Stimulated activated CD8-positive, alpha-beta memory T cell treated with anti-CD3 and anti-CD28 coated beads, Interleukin-7, amount 100 ng/mL, for 1 hour (primary cell): ENCODE data around the gene SULT1A1.
"Not testable (repeated sequence)": the region's sequence is repeated elsewhere in the genome, so short reads cannot be mapped to it uniquely, and the experiment has no call there.

ENCODE experiments used
- DNase-seq, 2 donors: peaks; one replicate each; pipeline ENCODE4 v3.0.0-alpha.2; 2020; ENCODE audit warnings: low read depth in 2 of 2

The SULT1A1 gene

GRCh38 chr16:28608867-28609596 lies 812 bp downstream of the SULT1A1 start:
- DNase-seq, result not testable (repeated sequence)

- not testable (repeated sequence) for DNase-seq
Measured at GRCh38 chr16:28608496-28608808, 1.4 kb downstream of the SULT1A1 start.

GRCh38 chr16:28607681-28608495 lies 2.0 kb downstream of the SULT1A1 start:
- DNase-seq, result not testable (repeated sequence)

- no peak for DNase-seq
Measured at GRCh38 chr16:28607116-28607623, 2.7 kb downstream of the SULT1A1 start.

GRCh38 chr16:28606291-28607115 lies 3.3 kb downstream of the SULT1A1 start:
- no peak for DNase-seq

GRCh38 chr16:28604186-28604565 lies 5.7 kb downstream of the SULT1A1 start:
- no peak for DNase-seq

GRCh38 chr16:28603381-28604185 lies 6.3 kb downstream of the SULT1A1 start:
- DNase-seq, result no peak

- no peak for DNase-seq
Measured at GRCh38 chr16:28602529-28602928, 7.3 kb downstream of the SULT1A1 start.

GRCh38 chr16:28602062-28602461 lies 7.8 kb downstream of the SULT1A1 start:
- not testable (repeated sequence) for DNase-seq

- not testable (repeated sequence) for DNase-seq
Measured at GRCh38 chr16:28601589-28601988, 8.3 kb downstream of the SULT1A1 start.

- DNase-seq, result not testable (repeated sequence)
Measured at GRCh38 chr16:28600965-28601364, 8.9 kb downstream of the SULT1A1 start.

- not testable (repeated sequence) for DNase-seq
Measured at GRCh38 chr16:28599377-28600285, 10.2 kb downstream of the SULT1A1 start.

GRCh38 chr16:28597692-28598261 lies 12.1 kb downstream of the SULT1A1 start:
- no peak for DNase-seq

- DNase-seq, result no peak
Measured at GRCh38 chr16:28596840-28597691, 12.8 kb downstream of the SULT1A1 start, which contains the start of gene SULT1A2. Gene SULT1A2 (minus strand): TSS chr16:28597050. CDS start chr16:28595930, 1,120 bp downstream.

GRCh38 chr16:28596115-28596630 lies 13.7 kb downstream of the SULT1A1 start:
- no peak for DNase-seq

- DNase-seq, result not testable (repeated sequence)
Measured at GRCh38 chr16:28595451-28595850, 14.4 kb downstream of the SULT1A1 start.

GRCh38 chr16:28592979-28593553 lies 16.8 kb downstream of the SULT1A1 start:
- DNase-seq, result no peak

GRCh38 chr16:28592511-28592910 lies 17.3 kb downstream of the SULT1A1 start:
- DNase-seq, result no peak
